ENCODE data around the gene SLC22A23.

The SLC22A23 gene

GRCh38 chr6:3237761-3238662 is 218.8 kb downstream of the SLC22A23 start:
- Histone ChIP-seq H3K27me3 (ENCODE audit: insufficient read depth, low read length) (peaks cover 5% of the 10 kb centered on the region; the same call in 1 of the 2 replicates), H3K9ac (ENCODE audit: low read depth, low read length) (no peak overlapping the region), H3K4me3 (ENCODE audit: low read length) (no peak overlapping the region), H3K36me3 (ENCODE audit: insufficient read depth, low read length) (no peaks in the 10 kb centered on the region), H3K9me3 (ENCODE audit: insufficient read depth, low read depth, low read length) (no peaks in the 10 kb centered on the region), H3K27ac (ENCODE audit: low read depth, low read length) (no peak overlapping the region), H3K4me1 (ENCODE audit: insufficient read depth, low read length) (peaks cover 6% of the 10 kb centered on the region; the same call in 1 of the 2 replicates)
- WGBS: 92% methylated on average over 24 of the region's 24 CpGs

- Histone ChIP-seq H3K4me1 (ENCODE audit: insufficient read depth, low read length) (peaks cover 8% of the 10 kb centered on the region; the same call in 1 of the 2 replicates), H3K9me3 (ENCODE audit: insufficient read depth, low read depth, low read length) (no peaks in the 10 kb centered on the region), H3K9ac (ENCODE audit: low read depth, low read length) (no peak overlapping the region), H3K36me3 (ENCODE audit: insufficient read depth, low read length) (no peaks in the 10 kb centered on the region), H3K27me3 (ENCODE audit: insufficient read depth, low read length) (peaks cover 15% of the 10 kb centered on the region; the same call in 1 of the 2 replicates), H3K4me3 (ENCODE audit: low read length) (no peak overlapping the region), H3K27ac (ENCODE audit: low read depth, low read length) (no peak overlapping the region)
- 88% methylated on average over 3 of the region's 3 CpGs for WGBS
Observed at GRCh38 chr6:3236005-3236404, 220.8 kb downstream of the SLC22A23 start.

GRCh38 chr6:3235486-3235885 is 221.4 kb downstream of the SLC22A23 start:
- 93% methylated on average over 2 of the region's 2 CpGs for WGBS
- Histone ChIP-seq H3K9me3 (ENCODE audit: insufficient read depth, low read depth, low read length) (no peaks in the 10 kb centered on the region), H3K27me3 (ENCODE audit: insufficient read depth, low read length) (peaks cover 19% of the 10 kb centered on the region), H3K27ac (ENCODE audit: low read depth, low read length) (no peak overlapping the region), H3K4me3 (ENCODE audit: low read length) (no peak overlapping the region), H3K9ac (ENCODE audit: low read depth, low read length) (no peak overlapping the region), H3K36me3 (ENCODE audit: insufficient read depth, low read length) (no peaks in the 10 kb centered on the region), H3K4me1 (ENCODE audit: insufficient read depth, low read length) (peaks cover 12% of the 10 kb centered on the region)

- H3K27ac ChIP-seq (ENCODE audit: low read depth, low read length): no peak overlapping the region
- peaks cover 20% of the 10 kb centered on the region for H3K4me1 ChIP-seq (ENCODE audit: insufficient read depth, low read length)
- no peaks in the 10 kb centered on the region for H3K36me3 ChIP-seq (ENCODE audit: insufficient read depth, low read length)
- H3K9ac ChIP-seq (ENCODE audit: low read depth, low read length): no peak overlapping the region
- H3K9me3 ChIP-seq (ENCODE audit: insufficient read depth, low read depth, low read length): no peaks in the 10 kb centered on the region
- 90% methylated on average over 3 of the region's 3 CpGs for WGBS
- H3K27me3 ChIP-seq (ENCODE audit: insufficient read depth, low read length): peaks cover 35% of the 10 kb centered on the region
- no peak overlapping the region for H3K4me3 ChIP-seq (ENCODE audit: low read length)
Observed at GRCh38 chr6:3233904-3234303, 222.9 kb downstream of the SLC22A23 start.

- Histone ChIP-seq H3K4me1 (ENCODE audit: insufficient read depth, low read length) (peaks cover 20% of the 10 kb centered on the region), H3K9me3 (ENCODE audit: insufficient read depth, low read depth, low read length) (no peaks in the 10 kb centered on the region), H3K27ac (ENCODE audit: low read depth, low read length) (no peak overlapping the region), H3K36me3 (ENCODE audit: insufficient read depth, low read length) (no peaks in the 10 kb centered on the region), H3K9ac (ENCODE audit: low read depth, low read length) (no peak overlapping the region), H3K4me3 (ENCODE audit: low read length) (no peak overlapping the region), H3K27me3 (ENCODE audit: insufficient read depth, low read length) (peaks cover 38% of the 10 kb centered on the region)
- WGBS: 90% methylated on average over 3 of the region's 3 CpGs
Observed at GRCh38 chr6:3233321-3233720, 223.5 kb downstream of the SLC22A23 start.

- 15% methylated on average over 22 of the region's 23 CpGs for WGBS
- Histone ChIP-seq H3K9ac (ENCODE audit: low read depth, low read length) (peak overlapping the region; percentile 80), H3K36me3 (ENCODE audit: insufficient read depth, low read length) (no peaks in the 10 kb centered on the region), H3K4me1 (ENCODE audit: insufficient read depth, low read length) (peaks cover 20% of the 10 kb centered on the region), H3K27ac (ENCODE audit: low read depth, low read length) (no peak overlapping the region), H3K9me3 (ENCODE audit: insufficient read depth, low read depth, low read length) (no peaks in the 10 kb centered on the region), H3K27me3 (ENCODE audit: insufficient read depth, low read length) (peaks cover 38% of the 10 kb centered on the region), H3K4me3 (ENCODE audit: low read length) (peak overlapping the region; percentile 95)
Observed at GRCh38 chr6:3232017-3232945, 224.6 kb downstream of the SLC22A23 start.

GRCh38 chr6:3231247-3232016 is 225.4 kb downstream of the SLC22A23 start:
- H3K27ac ChIP-seq (ENCODE audit: low read depth, low read length): peak overlapping the region; percentile 75
- H3K36me3 ChIP-seq (ENCODE audit: insufficient read depth, low read length): no peaks in the 10 kb centered on the region
- H3K9ac ChIP-seq (ENCODE audit: low read depth, low read length): peak overlapping the region; percentile 80
- WGBS: under 1% methylated on average over 46 of the region's 47 CpGs
- H3K27me3 ChIP-seq (ENCODE audit: insufficient read depth, low read length): peaks cover 38% of the 10 kb centered on the region
- H3K9me3 ChIP-seq (ENCODE audit: insufficient read depth, low read depth, low read length): no peaks in the 10 kb centered on the region
- peak overlapping the region; percentile 95 for H3K4me3 ChIP-seq (ENCODE audit: low read length)
- peaks cover 20% of the 10 kb centered on the region for H3K4me1 ChIP-seq (ENCODE audit: insufficient read depth, low read length)

GRCh38 chr6:3230900-3231246 is 226.0 kb downstream of the SLC22A23 start:
- H3K27me3 ChIP-seq (ENCODE audit: insufficient read depth, low read length): peaks cover 38% of the 10 kb centered on the region
- WGBS: 2% methylated on average over 11 of the region's 11 CpGs
- H3K36me3 ChIP-seq (ENCODE audit: insufficient read depth, low read length): peaks cover 5% of the 10 kb centered on the region
- peaks cover 20% of the 10 kb centered on the region for H3K4me1 ChIP-seq (ENCODE audit: insufficient read depth, low read length)
- H3K27ac ChIP-seq (ENCODE audit: low read depth, low read length): peak overlapping the region; percentile 75; the same call in 1 of the 2 replicates
- no peaks in the 10 kb centered on the region for H3K9me3 ChIP-seq (ENCODE audit: insufficient read depth, low read depth, low read length)
- peak overlapping the region; percentile 95 for H3K4me3 ChIP-seq (ENCODE audit: low read length)
- H3K9ac ChIP-seq (ENCODE audit: low read depth, low read length): peak overlapping the region; percentile 80

GRCh38 chr6:3230256-3230882 is 226.5 kb downstream of the SLC22A23 start:
- Histone ChIP-seq H3K4me1 (ENCODE audit: insufficient read depth, low read length) (peaks cover 20% of the 10 kb centered on the region), H3K9ac (ENCODE audit: low read depth, low read length) (no peak overlapping the region), H3K9me3 (ENCODE audit: insufficient read depth, low read depth, low read length) (no peaks in the 10 kb centered on the region), H3K27ac (ENCODE audit: low read depth, low read length) (no peak overlapping the region), H3K4me3 (ENCODE audit: low read length) (peak overlapping the region; percentile 95), H3K27me3 (ENCODE audit: insufficient read depth, low read length) (peaks cover 38% of the 10 kb centered on the region), H3K36me3 (ENCODE audit: insufficient read depth, low read length) (peaks cover 8% of the 10 kb centered on the region)
- WGBS: 40% methylated on average over 10 of the region's 11 CpGs

GRCh38 chr6:3229566-3230178 is 227.2 kb downstream of the SLC22A23 start:
- Histone ChIP-seq H3K9me3 (ENCODE audit: insufficient read depth, low read depth, low read length) (no peaks in the 10 kb centered on the region), H3K27ac (ENCODE audit: low read depth, low read length) (no peak overlapping the region), H3K36me3 (ENCODE audit: insufficient read depth, low read length) (peaks cover 8% of the 10 kb centered on the region), H3K9ac (ENCODE audit: low read depth, low read length) (peak overlapping the region; percentile 57; the same call in 1 of the 2 replicates), H3K27me3 (ENCODE audit: insufficient read depth, low read length) (peaks cover 38% of the 10 kb centered on the region), H3K4me1 (ENCODE audit: insufficient read depth, low read length) (peaks cover 20% of the 10 kb centered on the region), H3K4me3 (ENCODE audit: low read length) (peak overlapping the region; percentile 95)
- under 1% methylated on average over 28 of the region's 28 CpGs for WGBS
